Right lobe of liver (tissue), 4 donors: Measurements from ENCODE around the gene SUGCT.

Source experiments
- POLR2A ChIP-seq: fragments of 450-650 bp; IDR thresholded peaks from one replicate; pipeline ENCODE4 v1.6.1; 2017; ENCODE audit warnings: antibody characterized with exemption, mild to moderate bottlenecking
- TF ChIP-seq, protein P1 (sequence below), 4 donors: fragments of 200-600 bp in 3 of 4; fragments of 450-650 bp in 1 of 4; IDR thresholded peaks; one replicate each; pipeline versions ENCODE4 v1.5.1 to v1.8.0; 2016 to 2022; ENCODE audit warnings: antibody characterized with exemption in 4 of 4, mild to moderate bottlenecking in 2 of 4
- donor health status: DM: no; HTN: no; CAD: no.
- donor health status: DM: no; HTN: no; CAD: no.
- donor health status: DM: no; HTN: yes; CAD: no.

DNA sequence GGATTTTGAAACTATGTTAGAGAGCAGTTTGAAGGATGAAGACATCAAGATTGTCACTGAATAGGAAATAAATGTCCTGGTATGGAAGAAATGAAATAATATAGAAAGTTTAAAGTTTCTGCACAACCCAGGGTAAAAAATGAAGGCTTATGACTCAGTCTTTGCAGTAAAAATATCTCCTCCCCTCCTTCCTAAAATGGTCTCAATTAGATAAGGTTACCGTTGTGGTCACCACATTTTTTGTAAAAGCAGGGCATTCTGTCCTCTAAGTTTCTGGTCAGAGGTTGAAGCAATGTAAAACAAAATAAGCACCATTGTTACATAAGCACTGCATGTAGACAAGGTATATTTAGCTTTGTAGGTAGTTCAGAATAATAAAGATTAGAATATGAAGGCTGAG, 403.5 kb downstream of the SUGCT start:
- TF ChIP-seq, protein P1, sequence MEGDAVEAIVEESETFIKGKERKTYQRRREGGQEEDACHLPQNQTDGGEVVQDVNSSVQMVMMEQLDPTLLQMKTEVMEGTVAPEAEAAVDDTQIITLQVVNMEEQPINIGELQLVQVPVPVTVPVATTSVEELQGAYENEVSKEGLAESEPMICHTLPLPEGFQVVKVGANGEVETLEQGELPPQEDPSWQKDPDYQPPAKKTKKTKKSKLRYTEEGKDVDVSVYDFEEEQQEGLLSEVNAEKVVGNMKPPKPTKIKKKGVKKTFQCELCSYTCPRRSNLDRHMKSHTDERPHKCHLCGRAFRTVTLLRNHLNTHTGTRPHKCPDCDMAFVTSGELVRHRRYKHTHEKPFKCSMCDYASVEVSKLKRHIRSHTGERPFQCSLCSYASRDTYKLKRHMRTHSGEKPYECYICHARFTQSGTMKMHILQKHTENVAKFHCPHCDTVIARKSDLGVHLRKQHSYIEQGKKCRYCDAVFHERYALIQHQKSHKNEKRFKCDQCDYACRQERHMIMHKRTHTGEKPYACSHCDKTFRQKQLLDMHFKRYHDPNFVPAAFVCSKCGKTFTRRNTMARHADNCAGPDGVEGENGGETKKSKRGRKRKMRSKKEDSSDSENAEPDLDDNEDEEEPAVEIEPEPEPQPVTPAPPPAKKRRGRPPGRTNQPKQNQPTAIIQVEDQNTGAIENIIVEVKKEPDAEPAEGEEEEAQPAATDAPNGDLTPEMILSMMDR (IDR thresholded peaks at IDR 0.05): no peak
- no peak for TF ChIP-seq POLR2A
